NCI-H774 (cell line): ENCODE data around the gene FAM200C.

Experiments
- DNase-seq: peaks from one replicate; lab custom pipeline; 2025; lab: John Stamatoyannopoulos, UW

The FAM200C gene

GRCh38 chr5:160367261-160367660, 32.6 kb downstream of the FAM200C start:
- DNase-seq, result no peak

- DNase-seq, result no peak
These were observed 33.6 kb downstream of the FAM200C start for GRCh38 chr5:160366230-160366629.

- DNase-seq, result no peak
These were observed 36.0 kb downstream of the FAM200C start for GRCh38 chr5:160363660-160364395.

- DNase-seq, result no peak
These were observed 36.6 kb downstream of the FAM200C start for GRCh38 chr5:160363211-160363610.

GRCh38 chr5:160361624-160362228, 38.1 kb downstream of the FAM200C start:
- DNase-seq, result no peak

- no peak for DNase-seq
These were observed 39.5 kb downstream of the FAM200C start for GRCh38 chr5:160360310-160360709.

- DNase-seq, result no peak
These were observed 40.0 kb downstream of the FAM200C start for GRCh38 chr5:160359816-160360215.

- DNase-seq, result no peak
These were observed 40.6 kb downstream of the FAM200C start for GRCh38 chr5:160359242-160359641.

GRCh38 chr5:160357861-160358411, 41.9 kb downstream of the FAM200C start:
- no peak for DNase-seq

GRCh38 chr5:160357394-160357793, 42.5 kb downstream of the FAM200C start:
- DNase-seq, result no peak

- DNase-seq, result no peak
These were observed 43.1 kb downstream of the FAM200C start for GRCh38 chr5:160356550-160357347.

- DNase-seq, result no peak
These were observed 45.2 kb downstream of the FAM200C start for GRCh38 chr5:160354666-160355065.

GRCh38 chr5:160353379-160353778, 46.5 kb downstream of the FAM200C start:
- no peak for DNase-seq

- DNase-seq, result no peak
These were observed 47.5 kb downstream of the FAM200C start for GRCh38 chr5:160352308-160352707.

GRCh38 chr5:160349935-160350303, 49.9 kb downstream of the FAM200C start:
- no peak for DNase-seq

GRCh38 chr5:160349249-160349934, 50.5 kb downstream of the FAM200C start:
- no peak for DNase-seq

GRCh38 chr5:160348080-160348479, 51.8 kb downstream of the FAM200C start:
- no peak for DNase-seq

GRCh38 chr5:160347448-160347847, 52.4 kb downstream of the FAM200C start:
- DNase-seq, result no peak
